ENCODE results near the gene NPB. TPM values are rescaled to one million over a fixed set of nuclear protein-coding genes. Genes with fewer than 3 reads are reported as not detected.

The NPB gene
- total and polyA plus RNA-seq, 2 of the 8 experiments (the other 6 are each of a cell fraction or from before 2014, with no cell fraction given) = 1.5 to 2.5 TPM

DNA sequence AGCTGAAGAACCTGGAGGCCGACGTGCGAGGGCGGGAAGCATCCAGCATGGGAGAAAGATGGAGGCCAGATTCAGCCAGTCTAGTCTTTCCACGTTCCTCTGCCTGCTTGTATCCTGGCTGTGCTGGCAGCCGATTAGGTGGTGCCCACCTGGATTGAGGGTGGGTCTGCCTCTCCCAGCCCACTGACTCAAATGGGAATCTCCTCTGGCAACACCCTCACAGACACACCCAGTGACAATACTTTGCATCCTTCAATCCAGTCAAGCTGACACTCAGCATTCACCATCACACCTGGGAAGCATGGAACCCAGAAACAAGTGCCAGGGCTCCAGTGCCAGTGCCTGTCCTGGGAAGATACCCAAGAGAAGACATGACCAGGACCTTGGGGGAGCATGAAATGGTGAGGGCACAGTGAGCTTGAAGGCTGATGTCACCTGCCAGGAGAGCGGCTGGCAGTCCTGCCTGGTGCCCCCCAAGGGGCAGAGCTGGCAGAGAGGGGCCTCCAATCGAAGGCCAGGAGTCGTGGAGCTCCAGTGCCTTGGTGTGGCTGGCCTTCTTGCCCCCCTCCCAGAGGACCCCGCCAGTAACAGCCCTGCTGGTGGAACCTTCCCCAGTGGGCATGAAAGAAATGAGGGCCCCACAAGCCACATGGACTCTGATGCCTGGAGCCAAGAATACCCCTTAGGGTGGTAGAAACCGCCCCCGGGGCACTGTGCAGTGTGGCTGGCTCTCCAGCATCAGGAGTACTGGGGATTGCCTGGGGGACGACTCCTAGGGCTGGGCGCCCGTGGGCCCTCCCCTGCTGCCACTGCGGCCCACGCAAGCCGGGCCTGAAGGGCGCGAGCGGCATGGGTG is 643 bp upstream of the NPB start:
- H3K9ac ChIP-seq (replicated peaks in 1 of 4; ENCODE audit: extremely low read depth in 1 of 4, low read depth in 3 of 4, low read length in 3 of 4) = no peak overlapping the region
- H2AFZ ChIP-seq (ENCODE audit: low read length) = no peak overlapping the region
- FAIRE-seq = no peak
- peaks cover 0 to 8% (median 2%) of the 10 kb centered on the region in 4 experiments; a peak in 3 of 7 replicates for H3K4me1 ChIP-seq (replicated peaks in 1 of 4; ENCODE audit: control insufficient read depth in 3 of 4, insufficient read depth in 4 of 4, low read length in 3 of 4)
- H4K91ac ChIP-seq (replicated peaks; ENCODE audit: insufficient read length, low read length) = no peak overlapping the region
- ChIA-PET POLR2A (ENCODE audit: partially characterized antibody) (interaction anchor here (0.7 to 4.0 kb wide), 13 partner anchors 9 to 35 kb away, joined by 3 to 29 read pairs (median 5); partner anchors contain the start of genes ALYREF, ANAPC11, MAFG and PCYT2), CTCF (ENCODE audit: partially characterized antibody) (interaction anchor here (0.7 to 2.7 kb wide), 2 partner anchors 20 to 32 kb away, joined by 3 to 10 read pairs; no protein-coding TSS in a partner anchor)
- H2BK20ac ChIP-seq (ENCODE audit: low read length) = no peak overlapping the region
- no peak overlapping the region for H2BK120ac ChIP-seq (replicated peaks; ENCODE audit: low read depth, low read length)
- peaks cover 3 to 20% (median 9%) of the 10 kb centered on the region in 4 experiments; a peak in 6 of 8 replicates for H3K36me3 ChIP-seq (ENCODE audit: control insufficient read depth in 2 of 4, insufficient read depth in 4 of 4, low read length in 3 of 4)
- no peaks in the 10 kb centered on the region for H3K9me3 ChIP-seq (ENCODE audit: insufficient read depth in 2 of 2, low read depth in 1 of 2, low read length in 1 of 2)
- H2BK15ac ChIP-seq (ENCODE audit: low read length) = peak overlapping the region; percentile 18; the same call in 1 of the 2 replicates
- peak overlapping the region; percentile 63 to 86 for H3K4me2 ChIP-seq (ENCODE audit: insufficient read depth in 1 of 2, low read depth in 2 of 2, low read length in 2 of 2)
- no peak overlapping the region for H3K27ac ChIP-seq (ENCODE audit: low read depth, low read length)
- H3K79me1 ChIP-seq (ENCODE audit: low read depth, low read length) = peaks cover 2% of the 10 kb centered on the region; the same call in 1 of the 2 replicates
- DNase-seq (ENCODE audit: low read depth in 1 of 2, low spot score in 2 of 2) = no peak
- H3K4ac ChIP-seq (replicated peaks; ENCODE audit: insufficient read length, low read depth, low read length) = no peak overlapping the region
- H2BK12ac ChIP-seq (ENCODE audit: low read depth, low read length) = no peak overlapping the region
- WGBS, 2 experiments (ENCODE audit: extremely low coverage in 1 of 2, insufficient coverage in 1 of 2, insufficient read length in 1 of 2, insufficient replicate concordance in 2 of 2, low coverage in 1 of 2, low lambda C conversion rate in 2 of 2, missing lambda C conversion rate in 1 of 2) = 67% methylated on average over 16 of the region's 21 CpGs; no CpG with 5 or more reads in 1 of the 2 experiments
- no peak overlapping the region for H2AK5ac ChIP-seq (ENCODE audit: low read depth, low read length)
- H3K79me2 ChIP-seq (ENCODE audit: control insufficient read depth in 1 of 2, insufficient read depth in 2 of 2, low read length in 2 of 2) = no peaks in the 10 kb centered on the region
- no peak overlapping the region for H2BK5ac ChIP-seq (ENCODE audit: low read depth, low read length)
- H3K27me3 ChIP-seq (replicated peaks in 1 of 4; ENCODE audit: control insufficient read depth in 3 of 4, extremely low read depth in 1 of 4, insufficient read depth in 3 of 4, low read length in 3 of 4) = peaks cover 0 to 22% (median 14%) of the 10 kb centered on the region in 4 experiments; a peak in 5 of 7 replicates
- no peak overlapping the region for H3K56ac ChIP-seq (replicated peaks; ENCODE audit: insufficient read length, low read depth, low read length)
- no peak overlapping the region for H4K8ac ChIP-seq (ENCODE audit: extremely low read depth, insufficient read depth, low read length)
- peaks cover 2 to 10% of the 10 kb centered on the region in 2 experiments for H4K20me1 ChIP-seq (replicated peaks in 1 of 2; ENCODE audit: control insufficient read depth in 1 of 2, insufficient read depth in 2 of 2, low read length in 2 of 2)
- no peak overlapping the region; the same call in 1 of the 2 replicates for H3K18ac ChIP-seq (ENCODE audit: extremely low read depth, low read length)
- H4K5ac ChIP-seq (ENCODE audit: insufficient read length, low read depth, low read length) = no peak overlapping the region
- no peak overlapping the region for H3K14ac ChIP-seq (ENCODE audit: insufficient read length)
- H3K23ac ChIP-seq (ENCODE audit: insufficient read length) = no peak overlapping the region
- H3K4me3 ChIP-seq (ENCODE audit: extremely low read depth in 1 of 4, insufficient read depth in 2 of 4, low read depth in 3 of 4, low read length in 4 of 4) = peak overlapping the region; percentile 19 to 61 (median 26); a peak in 6 of 8 replicates
- H3K23me2 ChIP-seq (ENCODE audit: low read depth, low read length) = peaks cover 6% of the 10 kb centered on the region; the same call in 1 of the 2 replicates
- TF ChIP-seq EGR1 (IDR thresholded peaks at IDR 0.05; ENCODE audit: borderline replicate concordance, low read depth, low read length) = no peak
- peak; percentile 22 for TF ChIP-seq EZH2 (IDR thresholded peaks at IDR 0.05; ENCODE audit: low read depth, low read length, severe bottlenecking)
- TF ChIP-seq MAFK (IDR thresholded peaks at IDR 0.05; ENCODE audit: low read depth, low read length) = no peak
- no peak for TF ChIP-seq BRCA1 (IDR thresholded peaks at IDR 0.05; ENCODE audit: low read depth, low read length)
- TF ChIP-seq CBX5 (IDR thresholded peaks at IDR 0.05; ENCODE audit: low read depth, low read length) = no peak
- TF ChIP-seq SUZ12 (IDR thresholded peaks at IDR 0.05; ENCODE audit: low read length) = peak; percentile 24; the same call in 1 of the 2 replicates
- no peak for TF ChIP-seq EP300 (IDR thresholded peaks at IDR 0.05; ENCODE audit: borderline replicate concordance in 1 of 2, low read depth in 2 of 2, low read length in 2 of 2)
- TF ChIP-seq PHF8 (conservative IDR thresholded peaks at IDR 0.05; ENCODE audit: low read depth, low read length) = 0 out of 2 replicates have a peak, but pooled peaks have one; percentile 6
- no peak for TF ChIP-seq JUN (IDR thresholded peaks at IDR 0.05; ENCODE audit: low read depth, low read length)
- no peak for TF ChIP-seq RXRA (IDR thresholded peaks at IDR 0.05; ENCODE audit: insufficient read depth, low read depth, low read length)
- no peak for TF ChIP-seq TAF1 (IDR thresholded peaks at IDR 0.05; ENCODE audit: low read depth, low read length)
